Stomach (tissue), 9 donors: Measurements from ENCODE around the gene ARID3B. TPM values are rescaled to one million over a fixed set of nuclear protein-coding genes. Genes with fewer than 3 reads are reported as not detected.

ENCODE experiments used
- DNase-seq, 2 donors: peaks; one replicate each; pipeline versions ENCODE4 v3.0.0 to v3.0.0-alpha.2; 2013 to 2019
- H3K27ac ChIP-seq, 5 donors: fragments of 200-600 bp in 4 of 5; sonication (generic) in 4 of 5; one replicate each; pipeline ENCODE4 v1.5.1; 2013 to 2019; ENCODE audit warnings: mild to moderate bottlenecking in 1 of 5, moderate library complexity in 1 of 5
- H3K27me3 ChIP-seq, 3 donors: fragments of 200-600 bp; sonication (generic); one replicate each; pipeline ENCODE4 v1.5.1; 2017 to 2019; ENCODE audit warnings: mixed run types in 1 of 3
- H3K36me3 ChIP-seq, 4 donors: fragments of 200-600 bp; sonication (generic); 1 replicate in 3 of 4; 2 replicates in 1 of 4; pipeline ENCODE4 v1.5.1; 2016 to 2019
- H3K4me1 ChIP-seq, 4 donors: fragments of 200-600 bp; sonication (generic); one replicate each; pipeline ENCODE4 v1.5.1; 2016 to 2019
- H3K4me3 ChIP-seq, 4 donors: fragments of 200-600 bp; sonication (generic) in 3 of 4; one replicate each; pipeline ENCODE4 v1.5.1; 2016 to 2019; ENCODE audit warnings: mild to moderate bottlenecking in 1 of 4
- H3K9me3 ChIP-seq, 4 donors: fragments of 200-600 bp; sonication (generic); one replicate each; pipeline ENCODE4 v1.5.1; 2016 to 2019
- CTCF ChIP-seq, 7 experiments: fragments of 450-650 bp in 4 of 7; fragments of 200-600 bp in 3 of 7; sonication (generic) in 3 of 7; IDR thresholded peaks; one replicate each; pipeline ENCODE4 v1.5.1; 2016 to 2019; ENCODE audit warnings: antibody characterized with exemption in 7 of 7, control low read depth in 2 of 7, mild to moderate bottlenecking in 1 of 7
- EP300 ChIP-seq: sonication (generic); formaldehyde crosslinking; IDR thresholded peaks from one replicate; pipeline ENCODE4 v1.6.1; 2017; ENCODE audit warnings: antibody characterized with exemption
- POLR2A ChIP-seq, 4 donors: fragments of 450-650 bp; IDR thresholded peaks; one replicate each; pipeline ENCODE4 v1.6.1; 2016; ENCODE audit warnings: antibody characterized with exemption in 4 of 4, control low read depth in 2 of 4, mild to moderate bottlenecking in 1 of 4, moderate library complexity in 1 of 4
- POLR2AphosphoS5 ChIP-seq, 3 donors: sonication (generic); formaldehyde crosslinking; IDR thresholded peaks; one replicate each; pipeline ENCODE4 v1.6.1; 2016; ENCODE audit warnings: antibody characterized with exemption in 3 of 3
- WGBS, 5 donors: extraction: QIAGEN DNeasy Blood & Tissue Kit in 3 of 5; methylation state at CpG; one replicate each; pipeline versions ENCODE4 v1.1.5 to v1.1.7; 2013 to 2018; 5-methylcytosine and 5-hydroxymethylcytosine counted together
- intact Hi-C: fragments of 100-400 bp; cut with DNase I; formaldehyde crosslinking; loops from one replicate; pipeline ENCODE4 v1.15.1; 2023; ENCODE audit warnings: low total_unique reads
- polyA plus RNA-seq, 3 donors: library from polyadenylated mRNA; stranded (reverse); fragments of 200-250 nt; gene quantifications; one replicate each; pipeline ENCODE4 v1.2.3, GENCODE V29; 2013
- total RNA-seq, 5 donors: library from RNA; depleted of rRNA; stranded (reverse); fragments of >200 nt; gene quantifications; one replicate each; pipeline versions ENCODE4 v1.1.0 to v1.2.3, GENCODE V29; 2014 to 2016
- donor health status: healthy with polysubstance abuse.
- donor health status: Bipolar disorder and iron deficiency.
- donor health status: healthy.

The ARID3B gene
- total and polyA plus RNA-seq, 8 donors = 2.2 to 25.2 (median 5.1) TPM

- Histone ChIP-seq H3K36me3 (peaks cover 4 to 50% (median 44%) of the 10 kb centered on the region in 4 donors), H3K9me3 (no peaks in the 10 kb centered on the region), H3K4me1 (peaks cover 0 to 20% (median 5%) of the 10 kb centered on the region in 4 donors), H3K27ac (no peak overlapping the region), H3K4me3 (no peak overlapping the region), H3K27me3 (no peaks in the 10 kb centered on the region)
- no peak for DNase-seq
- TF ChIP-seq CTCF (IDR thresholded peaks at IDR 0.05) (no peak), POLR2AphosphoS5 (IDR thresholded peaks at IDR 0.05) (no peak), EP300 (no peak), POLR2A (IDR thresholded peaks at IDR 0.05) (no peak)
- 75 to 91% (median 80%) methylated on average over 5 of the region's 5 CpGs for WGBS, 5 donors
- intact Hi-C loops = no loop called here
These were observed 11.9 kb downstream of the ARID3B start for GRCh38 chr15:74552773-74553441.

- intact Hi-C loops = no loop called here
- WGBS, 5 donors = 91 to 92% (median 92%) methylated on average over 4 of the region's 4 CpGs
- DNase-seq = no peak
These were observed 14.2 kb downstream of the ARID3B start for GRCh38 chr15:74555192-74555591.

GRCh38 chr15:74558706-74559105, 17.7 kb downstream of the ARID3B start:
- H3K27ac ChIP-seq = no peak overlapping the region
- DNase-seq = no peak
- no peak for TF ChIP-seq POLR2A (IDR thresholded peaks at IDR 0.05)
- TF ChIP-seq EP300 = no peak
- TF ChIP-seq POLR2AphosphoS5 (IDR thresholded peaks at IDR 0.05) = no peak
- no peak for TF ChIP-seq CTCF (IDR thresholded peaks at IDR 0.05)
- intact Hi-C loops = no loop called here
- H3K36me3 ChIP-seq = peaks cover 0 to 26% (median 19%) of the 10 kb centered on the region in 4 donors
- no peak overlapping the region for H3K4me3 ChIP-seq
- no peaks in the 10 kb centered on the region for H3K4me1 ChIP-seq
- H3K27me3 ChIP-seq = no peaks in the 10 kb centered on the region
- H3K9me3 ChIP-seq = no peaks in the 10 kb centered on the region
- WGBS, 5 donors = 91 to 95% (median 93%) methylated on average over 5 of the region's 5 CpGs

More at GRCh38 chr15:74555192-74555591, 14.2 kb downstream of the ARID3B start:
- Histone ChIP-seq H3K27ac (no peak overlapping the region), H3K27me3 (no peaks in the 10 kb centered on the region), H3K36me3 (peaks cover 4 to 41% (median 37%) of the 10 kb centered on the region in 4 donors), H3K9me3 (no peaks in the 10 kb centered on the region), H3K4me3 (no peak overlapping the region), H3K4me1 (peaks cover 0 to 2% (median 0%) of the 10 kb centered on the region in 4 donors)
- no peak for TF ChIP-seq POLR2AphosphoS5 (IDR thresholded peaks at IDR 0.05)

- no peak for DNase-seq
- H3K4me1 ChIP-seq = peaks cover 0 to 6% (median 0%) of the 10 kb centered on the region in 4 donors
- H3K9me3 ChIP-seq = no peaks in the 10 kb centered on the region
- peaks cover 0 to 23% (median 16%) of the 10 kb centered on the region in 4 donors for H3K36me3 ChIP-seq
- H3K27ac ChIP-seq = no peak overlapping the region
- H3K4me3 ChIP-seq = no peak overlapping the region
- no peaks in the 10 kb centered on the region for H3K27me3 ChIP-seq
- no peak for TF ChIP-seq POLR2A (IDR thresholded peaks at IDR 0.05)
- no peak for TF ChIP-seq POLR2AphosphoS5 (IDR thresholded peaks at IDR 0.05)
- no peak for TF ChIP-seq EP300
- TF ChIP-seq CTCF (IDR thresholded peaks at IDR 0.05) = no peak
- 83 to 94% (median 91%) methylated on average over 3 of the region's 3 CpGs for WGBS, 5 donors
- intact Hi-C loops = no loop called here
These were observed 22.4 kb downstream of the ARID3B start for GRCh38 chr15:74563442-74563841.

- intact Hi-C loops = no loop called here
- DNase-seq = no peak
- 93 to 100% (median 96%) methylated on average over 1 of the region's 1 CpG for WGBS, 5 donors
- no peaks in the 10 kb centered on the region for H3K27me3 ChIP-seq
- H3K4me1 ChIP-seq = peaks cover 0 to 6% (median 0%) of the 10 kb centered on the region in 4 donors
- TF ChIP-seq CTCF (IDR thresholded peaks at IDR 0.05) (no peak), POLR2A (IDR thresholded peaks at IDR 0.05) (no peak), EP300 (no peak), POLR2AphosphoS5 (IDR thresholded peaks at IDR 0.05) (no peak)
- H3K9me3 ChIP-seq = no peaks in the 10 kb centered on the region
- H3K36me3 ChIP-seq = peaks cover 0 to 23% (median 14%) of the 10 kb centered on the region in 4 donors
- H3K4me3 ChIP-seq = no peak overlapping the region
- no peak overlapping the region for H3K27ac ChIP-seq
These were observed 23.2 kb downstream of the ARID3B start for GRCh38 chr15:74564182-74564581.
